Natural killer cell treated with Interleukin-12 subunit alpha and Interleukin-12 subunit beta and Interleukin-15 and Interleukin-18, amount 100 ng/mL, for 72 hours (primary cell): ENCODE data around the gene INTS12. TPM values are rescaled to one million over a fixed set of nuclear protein-coding genes. Genes with fewer than 3 reads are reported as not detected.
"Not testable (repeated sequence)": the region's sequence is repeated elsewhere in the genome, so short reads cannot be mapped to it uniquely, and the experiment has no call there.

ENCODE experiments used
- ATAC-seq, 2 donors: fragments of 150-1000 bp; cut with Tn5 transposase in 1 of 2; sonication (Bioruptor Pico), chemical (Tn5 transposase) in 1 of 2; 2 replicates each; pipeline ENCODE4 v1.10.0; 2021
- DNase-seq: peaks from one replicate; pipeline ENCODE4 v3.0.0; 2022; ENCODE audit warnings: low spot score
- H3K27ac Mint-ChIP-seq, 2 donors: 1 replicate in 1 of 2; 2 replicates in 1 of 2; pipeline ENCODE4 v1.8.0; 2022; ENCODE audit warnings: mixed read lengths in 2 of 2, mild to moderate bottlenecking in 1 of 2, moderate library complexity in 1 of 2
- H3K27me3 Mint-ChIP-seq, 2 donors: 1 replicate in 1 of 2; 2 replicates in 1 of 2; pipeline ENCODE4 v1.8.0; 2022; ENCODE audit warnings: mixed read lengths in 2 of 2
- H3K36me3 Mint-ChIP-seq: one replicate; pipeline ENCODE4 v1.8.0; 2022; ENCODE audit warnings: mixed read lengths
- H3K4me1 Mint-ChIP-seq, 2 donors: 1 replicate in 1 of 2; 2 replicates in 1 of 2; pipeline ENCODE4 v1.8.0; 2022; ENCODE audit warnings: low read depth in 2 of 2, mixed read lengths in 2 of 2, mild to moderate bottlenecking in 1 of 2
- H3K4me3 Mint-ChIP-seq: one replicate; pipeline ENCODE4 v1.8.0; 2022; ENCODE audit warnings: mixed read lengths
- H3K9me3 Mint-ChIP-seq: 2 replicates; pipeline ENCODE4 v1.8.0; 2022; ENCODE audit warnings: mixed read lengths
- total RNA-seq, 2 donors: library from RNA; stranded (reverse); gene quantifications; one replicate each; pipeline ENCODE4 v1.2.3, GENCODE V29; 2022

The INTS12 gene, protein sequence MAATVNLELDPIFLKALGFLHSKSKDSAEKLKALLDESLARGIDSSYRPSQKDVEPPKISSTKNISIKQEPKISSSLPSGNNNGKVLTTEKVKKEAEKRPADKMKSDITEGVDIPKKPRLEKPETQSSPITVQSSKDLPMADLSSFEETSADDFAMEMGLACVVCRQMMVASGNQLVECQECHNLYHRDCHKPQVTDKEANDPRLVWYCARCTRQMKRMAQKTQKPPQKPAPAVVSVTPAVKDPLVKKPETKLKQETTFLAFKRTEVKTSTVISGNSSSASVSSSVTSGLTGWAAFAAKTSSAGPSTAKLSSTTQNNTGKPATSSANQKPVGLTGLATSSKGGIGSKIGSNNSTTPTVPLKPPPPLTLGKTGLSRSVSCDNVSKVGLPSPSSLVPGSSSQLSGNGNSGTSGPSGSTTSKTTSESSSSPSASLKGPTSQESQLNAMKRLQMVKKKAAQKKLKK
- total RNA-seq: 10 to 100 TPM; 20.4 to 24.4 TPM

- ATAC-seq (peak; percentile 98 to 99), DNase-seq (peak; percentile 90)
- Mint-ChIP-seq H3K9me3 (no peaks in the 10 kb centered on the region), H3K36me3 (peaks cover 6% of the 10 kb centered on the region), H3K4me3 (peak within 1 kb of the TSS; percentile 92), H3K4me1 (peaks cover 20 to 35% of the 10 kb centered on the region in 2 donors), H3K27ac (peak within 1 kb of the TSS; percentile 77 to 90), H3K27me3 (no peaks in the 10 kb centered on the region)
Measured at GRCh38 chr4:105708181-105709080, at the start of gene INTS12, which contains the start of gene GSTCD. INTS12 (minus strand) TSS chr4:105708689; CDS start chr4:105700005, 8,684 bp downstream. GSTCD (plus strand) TSS chr4:105708784; CDS start chr4:105717614, 8,830 bp downstream.

DNA sequence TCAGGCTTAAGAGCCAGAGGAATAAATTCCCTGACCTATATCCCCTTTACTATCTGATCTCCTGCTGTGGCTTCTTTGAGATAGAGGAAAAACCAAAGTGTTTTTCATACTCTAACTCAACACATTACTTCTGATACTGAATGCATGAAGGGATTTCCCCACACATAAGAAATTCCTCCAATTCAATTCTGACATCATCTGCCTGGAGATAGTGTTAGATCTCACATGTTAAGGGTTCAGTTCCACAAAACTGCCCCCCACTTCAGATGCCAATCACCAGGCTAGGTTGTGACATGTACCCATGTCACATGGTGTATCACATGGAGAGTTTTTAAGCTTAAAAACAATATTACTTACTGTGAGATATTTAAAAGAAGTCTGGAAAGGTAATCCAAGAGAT is 46.9 kb upstream of the INTS12 start:
- Mint-ChIP-seq H3K4me3 (no peak overlapping the region), H3K9me3 (no peaks in the 10 kb centered on the region), H3K27ac (no peak overlapping the region), H3K4me1 (no peaks in the 10 kb centered on the region), H3K36me3 (no peaks in the 10 kb centered on the region), H3K27me3 (no peaks in the 10 kb centered on the region)
- DNase-seq (no peak), ATAC-seq (no peak)

GRCh38 chr4:105753361-105753760 is 44.9 kb upstream of the INTS12 start:
- ATAC-seq: no peak

GRCh38 chr4:105751718-105752299 is 43.3 kb upstream of the INTS12 start:
- ATAC-seq: no peak
- H3K4me1 Mint-ChIP-seq: no peaks in the 10 kb centered on the region
- H3K27ac Mint-ChIP-seq: no peak overlapping the region
- no peaks in the 10 kb centered on the region for H3K9me3 Mint-ChIP-seq
- no peaks in the 10 kb centered on the region for H3K36me3 Mint-ChIP-seq
- no peak overlapping the region for H3K4me3 Mint-ChIP-seq
- H3K27me3 Mint-ChIP-seq: no peaks in the 10 kb centered on the region
- no peak for DNase-seq

More at GRCh38 chr4:105753361-105753760, 44.9 kb upstream of the INTS12 start:
- no peak for DNase-seq
- Mint-ChIP-seq H3K9me3 (no peaks in the 10 kb centered on the region), H3K36me3 (no peaks in the 10 kb centered on the region), H3K27ac (no peak overlapping the region), H3K4me1 (no peaks in the 10 kb centered on the region), H3K4me3 (no peak overlapping the region), H3K27me3 (no peaks in the 10 kb centered on the region)

GRCh38 chr4:105748222-105748621 is 39.7 kb upstream of the INTS12 start:
- Mint-ChIP-seq H3K9me3 (no peaks in the 10 kb centered on the region), H3K4me3 (no peak overlapping the region), H3K27ac (no peak overlapping the region), H3K36me3 (no peaks in the 10 kb centered on the region), H3K4me1 (no peaks in the 10 kb centered on the region), H3K27me3 (no peaks in the 10 kb centered on the region)
- ATAC-seq: no peak
- no peak for DNase-seq

DNA sequence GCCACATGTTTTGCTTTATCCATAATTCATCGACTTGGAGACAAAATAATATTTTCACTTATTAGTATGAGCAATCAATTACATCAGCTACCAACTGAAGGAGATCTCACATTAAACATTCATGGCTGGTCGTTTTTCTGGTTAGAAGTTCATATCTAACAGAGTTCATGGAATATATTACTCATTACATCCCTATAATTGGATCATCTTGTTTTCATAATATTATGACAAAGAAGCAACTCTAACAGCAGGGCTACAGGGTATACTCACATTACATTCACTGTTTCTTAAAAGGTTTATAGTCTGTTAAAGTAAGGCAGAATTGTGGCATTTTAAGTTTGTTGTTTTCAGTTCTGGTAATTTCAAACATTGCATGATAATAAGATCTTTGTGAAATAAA is 33.1 kb upstream of the INTS12 start:
- H3K27ac Mint-ChIP-seq: no peak overlapping the region
- DNase-seq: no peak
- no peak for ATAC-seq
- no peaks in the 10 kb centered on the region for H3K27me3 Mint-ChIP-seq
- no peaks in the 10 kb centered on the region for H3K4me1 Mint-ChIP-seq
- peaks cover 6% of the 10 kb centered on the region for H3K9me3 Mint-ChIP-seq
- peaks cover 29% of the 10 kb centered on the region for H3K36me3 Mint-ChIP-seq
- no peak overlapping the region for H3K4me3 Mint-ChIP-seq

DNA sequence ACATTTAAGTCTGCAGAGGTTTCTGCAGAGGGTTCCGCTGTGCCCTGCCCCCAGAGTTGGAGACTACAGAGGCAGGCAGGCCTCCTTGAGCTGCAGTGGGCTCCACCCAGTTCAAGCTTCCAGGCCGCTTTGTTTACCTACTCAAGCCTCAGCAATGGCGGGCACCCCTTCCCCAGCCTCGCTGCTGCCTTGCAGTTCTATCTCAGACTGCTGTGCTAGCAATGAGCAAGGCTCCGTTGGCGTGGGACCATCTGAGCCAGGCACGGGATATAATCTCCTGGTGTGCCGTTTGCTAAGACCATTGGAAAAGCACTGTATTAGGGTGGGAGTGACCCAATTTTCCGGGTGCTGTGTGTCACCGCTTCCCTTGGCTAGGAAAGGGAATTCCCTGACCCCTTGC is 26.7 kb upstream of the INTS12 start:
- not testable (repeated sequence) for H3K4me3 Mint-ChIP-seq, H3K27ac Mint-ChIP-seq, H3K4me1 Mint-ChIP-seq, H3K27me3 Mint-ChIP-seq, ATAC-seq, DNase-seq
- H3K9me3 Mint-ChIP-seq: peaks cover 14% of the 10 kb centered on the region
- peaks cover 66% of the 10 kb centered on the region for H3K36me3 Mint-ChIP-seq

DNA sequence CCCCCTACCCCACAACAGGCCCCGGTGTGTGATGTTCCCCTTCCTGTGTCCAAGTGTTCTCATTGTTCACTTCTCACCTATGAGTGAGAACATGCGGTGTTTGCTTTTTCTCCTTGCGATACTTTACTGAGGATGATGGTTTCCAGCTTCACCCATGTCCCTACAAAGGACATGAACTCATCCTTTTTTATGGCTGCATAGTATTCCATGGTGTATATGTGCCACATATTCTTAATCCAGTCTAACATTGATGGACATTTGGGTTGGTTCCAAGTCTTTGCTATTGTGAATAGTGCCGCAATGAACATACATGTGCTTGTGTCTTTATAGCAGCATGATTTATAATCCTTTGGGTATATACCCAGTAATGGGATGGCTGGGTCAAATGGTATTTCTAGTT is 21.4 kb upstream of the INTS12 start:
- not testable (repeated sequence) for H3K27ac Mint-ChIP-seq, DNase-seq, H3K27me3 Mint-ChIP-seq, H3K9me3 Mint-ChIP-seq, H3K4me1 Mint-ChIP-seq, ATAC-seq, H3K4me3 Mint-ChIP-seq
- peaks cover 47% of the 10 kb centered on the region for H3K36me3 Mint-ChIP-seq

DNA sequence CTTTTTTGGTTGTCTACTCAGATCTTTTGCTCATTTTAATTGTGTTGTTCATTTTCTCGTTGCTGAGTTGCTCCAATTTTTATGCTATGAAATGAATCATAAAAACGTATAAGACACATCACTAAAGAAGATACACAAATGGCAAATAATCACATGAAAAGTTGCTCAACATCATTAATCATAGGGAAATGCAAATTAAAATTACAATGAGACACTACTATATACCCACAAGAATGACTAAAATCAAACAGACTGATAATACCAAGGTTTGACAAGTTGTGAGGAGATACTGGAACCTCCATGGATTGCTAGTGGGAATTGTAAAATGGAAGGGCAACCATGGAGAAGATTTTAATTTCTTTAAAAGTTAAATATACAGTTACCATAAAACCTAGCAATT is 17.1 kb upstream of the INTS12 start:
- Mint-ChIP-seq H3K27me3 (no peaks in the 10 kb centered on the region), H3K4me3 (no peak overlapping the region), H3K4me1 (no peaks in the 10 kb centered on the region), H3K27ac (no peak overlapping the region), H3K36me3 (peaks cover 14% of the 10 kb centered on the region), H3K9me3 (no peaks in the 10 kb centered on the region)
- ATAC-seq: no peak
- no peak for DNase-seq

- H3K4me1 Mint-ChIP-seq: no peaks in the 10 kb centered on the region
- H3K27me3 Mint-ChIP-seq: no peaks in the 10 kb centered on the region
- H3K9me3 Mint-ChIP-seq: no peaks in the 10 kb centered on the region
- H3K36me3 Mint-ChIP-seq: no peaks in the 10 kb centered on the region
- no peak overlapping the region for H3K27ac Mint-ChIP-seq
- no peak for ATAC-seq
- H3K4me3 Mint-ChIP-seq: no peak overlapping the region
- DNase-seq: no peak
Measured at GRCh38 chr4:105719204-105719603, 10.7 kb upstream of the INTS12 start.

- DNase-seq (no peak), ATAC-seq (no peak)
- Mint-ChIP-seq H3K4me1 (peaks cover 0 to 5% of the 10 kb centered on the region in 2 donors), H3K27ac (no peak overlapping the region), H3K36me3 (no peaks in the 10 kb centered on the region), H3K9me3 (no peaks in the 10 kb centered on the region), H3K27me3 (no peaks in the 10 kb centered on the region), H3K4me3 (no peak overlapping the region)
Measured at GRCh38 chr4:105715692-105716278, 7.3 kb upstream of the INTS12 start.

- Mint-ChIP-seq H3K4me1 (peaks cover 0 to 5% of the 10 kb centered on the region in 2 donors), H3K27ac (no peak overlapping the region), H3K36me3 (no peaks in the 10 kb centered on the region), H3K4me3 (no peak overlapping the region), H3K9me3 (no peaks in the 10 kb centered on the region), H3K27me3 (no peaks in the 10 kb centered on the region)
- no peak for ATAC-seq
- DNase-seq: no peak
Measured at GRCh38 chr4:105714932-105715331, 6.4 kb upstream of the INTS12 start.

DNA sequence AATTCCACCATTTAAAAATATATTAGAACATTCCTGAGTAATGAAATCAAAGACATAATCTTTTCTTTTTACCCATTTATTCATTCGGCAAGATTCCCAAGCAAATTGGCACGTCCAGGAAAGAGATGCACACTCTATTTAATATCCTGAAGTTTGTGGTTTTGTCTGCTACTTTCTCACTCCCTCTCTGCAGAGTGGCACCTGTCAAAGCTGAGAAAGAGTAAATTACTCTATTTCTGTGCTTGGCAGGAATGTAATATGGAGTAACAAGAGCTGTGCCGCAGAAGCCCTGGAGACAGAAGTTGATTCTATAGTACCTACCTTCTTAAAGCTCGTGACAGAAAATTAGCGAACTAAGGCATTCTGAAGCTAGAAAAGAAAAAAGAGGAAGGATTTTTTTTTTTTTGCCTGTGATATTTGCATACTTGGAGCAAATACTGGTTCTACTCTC is 5.6 kb upstream of the INTS12 start:
- Mint-ChIP-seq H3K9me3 (no peaks in the 10 kb centered on the region), H3K27me3 (no peaks in the 10 kb centered on the region), H3K4me3 (no peak overlapping the region), H3K4me1 (peaks cover 0 to 11% of the 10 kb centered on the region in 2 donors), H3K27ac (no peak overlapping the region), H3K36me3 (peaks cover 5% of the 10 kb centered on the region)
- no peak for ATAC-seq
- DNase-seq: no peak
